Loucy (cell line): ENCODE measurements around the gene FASTKD3.

Experiments used
- EZH2phosphoT487 ChIP-seq: fragments of 200-600 bp; IDR thresholded peaks from 2 replicates; pipeline ENCODE4 v1.6.1; 2018; ENCODE audit warnings: antibody characterized with exemption, mild to moderate bottlenecking, moderate library complexity, borderline replicate concordance
- TF ChIP-seq, protein P1 (sequence below): fragments of 200-600 bp; sonication (generic); conservative IDR thresholded peaks from 2 replicates; pipeline ENCODE4 v1.5.1; 2014; ENCODE audit warnings: mild to moderate bottlenecking, antibody characterized with exemption, low read length

DNA sequence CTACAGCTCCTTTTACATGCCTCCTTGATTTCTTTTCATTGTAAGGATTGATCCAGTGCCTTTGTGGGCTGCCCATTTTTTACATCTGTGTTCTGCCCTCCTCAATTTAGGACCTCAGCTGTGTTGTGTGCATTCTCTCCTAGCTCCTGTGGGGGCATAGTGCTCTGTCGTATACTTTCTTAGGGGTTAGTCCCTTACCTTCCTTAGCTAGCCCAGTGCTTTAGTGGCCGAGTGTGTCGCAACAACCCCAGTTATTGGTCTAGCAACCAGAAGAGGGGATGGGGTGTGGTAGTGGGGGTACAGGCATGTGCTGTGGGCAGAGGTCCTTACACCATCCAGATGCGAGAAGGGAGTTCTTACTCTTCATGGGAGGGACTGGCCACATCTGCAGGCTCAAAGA is 12.3 kb upstream of the FASTKD3 start:
- no peak for TF ChIP-seq EZH2phosphoT487
- TF ChIP-seq, protein P1, sequence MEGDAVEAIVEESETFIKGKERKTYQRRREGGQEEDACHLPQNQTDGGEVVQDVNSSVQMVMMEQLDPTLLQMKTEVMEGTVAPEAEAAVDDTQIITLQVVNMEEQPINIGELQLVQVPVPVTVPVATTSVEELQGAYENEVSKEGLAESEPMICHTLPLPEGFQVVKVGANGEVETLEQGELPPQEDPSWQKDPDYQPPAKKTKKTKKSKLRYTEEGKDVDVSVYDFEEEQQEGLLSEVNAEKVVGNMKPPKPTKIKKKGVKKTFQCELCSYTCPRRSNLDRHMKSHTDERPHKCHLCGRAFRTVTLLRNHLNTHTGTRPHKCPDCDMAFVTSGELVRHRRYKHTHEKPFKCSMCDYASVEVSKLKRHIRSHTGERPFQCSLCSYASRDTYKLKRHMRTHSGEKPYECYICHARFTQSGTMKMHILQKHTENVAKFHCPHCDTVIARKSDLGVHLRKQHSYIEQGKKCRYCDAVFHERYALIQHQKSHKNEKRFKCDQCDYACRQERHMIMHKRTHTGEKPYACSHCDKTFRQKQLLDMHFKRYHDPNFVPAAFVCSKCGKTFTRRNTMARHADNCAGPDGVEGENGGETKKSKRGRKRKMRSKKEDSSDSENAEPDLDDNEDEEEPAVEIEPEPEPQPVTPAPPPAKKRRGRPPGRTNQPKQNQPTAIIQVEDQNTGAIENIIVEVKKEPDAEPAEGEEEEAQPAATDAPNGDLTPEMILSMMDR, result no peak; the same call in 1 of the 2 replicates
